ENCODE results near the gene GABRG3. TPM values are rescaled to one million over a fixed set of nuclear protein-coding genes. Genes with fewer than 3 reads are reported as not detected.

The GABRG3 gene
- polyA plus RNA-seq, 1 donor (not counting 4 experiments of a cell fraction or from before 2014, with no cell fraction given): not detected

DNA sequence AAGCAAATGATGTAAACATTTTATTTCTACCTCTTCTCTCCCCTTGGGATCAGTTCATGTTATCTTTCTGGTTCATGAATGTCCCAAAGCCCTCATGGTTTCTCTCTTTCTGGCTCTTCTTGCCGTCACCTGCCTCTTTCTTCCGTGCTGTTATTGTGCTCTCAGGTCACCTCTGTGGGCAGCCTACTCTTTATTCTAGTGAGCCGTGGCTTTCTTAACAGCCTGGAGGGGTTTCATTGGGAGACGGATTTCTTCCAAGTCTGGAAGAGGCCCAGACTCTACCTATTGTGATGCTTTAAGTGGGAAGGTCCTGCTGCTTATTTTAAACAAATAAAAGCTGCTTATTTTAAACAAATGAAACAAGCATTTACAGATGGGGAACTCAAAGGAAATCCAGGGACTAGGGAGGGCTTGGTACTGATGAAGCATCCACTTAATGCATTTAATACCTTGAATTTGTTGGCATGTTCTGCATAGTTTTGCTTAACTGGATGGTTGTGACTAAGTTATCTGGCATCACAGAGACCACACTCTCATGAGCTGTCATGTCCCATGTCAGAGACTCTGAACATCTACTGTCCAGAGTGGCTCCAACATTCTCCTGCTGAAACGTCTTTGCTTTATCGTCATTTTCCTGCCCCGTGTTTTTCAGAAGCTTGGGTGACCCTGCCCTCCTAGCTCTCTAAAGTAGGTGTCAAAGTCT, 443.3 kb downstream of the GABRG3 start:
- no peaks in the 10 kb centered on the region for H4K20me1 ChIP-seq (ENCODE audit: control insufficient read depth, extremely low read depth, insufficient read depth, low read length)
- TF ChIP-seq EZH2 (IDR thresholded peaks at IDR 0.05; ENCODE audit: low read length): no peak
- TF ChIP-seq, protein P1, sequence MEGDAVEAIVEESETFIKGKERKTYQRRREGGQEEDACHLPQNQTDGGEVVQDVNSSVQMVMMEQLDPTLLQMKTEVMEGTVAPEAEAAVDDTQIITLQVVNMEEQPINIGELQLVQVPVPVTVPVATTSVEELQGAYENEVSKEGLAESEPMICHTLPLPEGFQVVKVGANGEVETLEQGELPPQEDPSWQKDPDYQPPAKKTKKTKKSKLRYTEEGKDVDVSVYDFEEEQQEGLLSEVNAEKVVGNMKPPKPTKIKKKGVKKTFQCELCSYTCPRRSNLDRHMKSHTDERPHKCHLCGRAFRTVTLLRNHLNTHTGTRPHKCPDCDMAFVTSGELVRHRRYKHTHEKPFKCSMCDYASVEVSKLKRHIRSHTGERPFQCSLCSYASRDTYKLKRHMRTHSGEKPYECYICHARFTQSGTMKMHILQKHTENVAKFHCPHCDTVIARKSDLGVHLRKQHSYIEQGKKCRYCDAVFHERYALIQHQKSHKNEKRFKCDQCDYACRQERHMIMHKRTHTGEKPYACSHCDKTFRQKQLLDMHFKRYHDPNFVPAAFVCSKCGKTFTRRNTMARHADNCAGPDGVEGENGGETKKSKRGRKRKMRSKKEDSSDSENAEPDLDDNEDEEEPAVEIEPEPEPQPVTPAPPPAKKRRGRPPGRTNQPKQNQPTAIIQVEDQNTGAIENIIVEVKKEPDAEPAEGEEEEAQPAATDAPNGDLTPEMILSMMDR (optimal IDR thresholded peaks at IDR 0.05 in 1 of 3, IDR thresholded peaks at IDR 0.05 in 1 of 3, conservative IDR thresholded peaks at IDR 0.05 in 1 of 3; ENCODE audit: extremely low read depth in 1 of 3, insufficient read depth in 2 of 3, low read length in 3 of 3): no peak
- no peaks in the 10 kb centered on the region for H3K9me3 ChIP-seq (ENCODE audit: control insufficient read depth, low read depth, low read length)
- no peak overlapping the region for H3K27ac ChIP-seq (ENCODE audit: control insufficient read depth, insufficient read depth, low read length)
- FAIRE-seq (no peak), DNase-seq (ENCODE audit: low read depth, low spot score) (no peak)
- H3K4me3 ChIP-seq (ENCODE audit: control insufficient read depth in 2 of 3, extremely low read depth in 1 of 3, insufficient read depth in 2 of 3, low read depth in 1 of 3, low read length in 3 of 3): no peak overlapping the region
- H3K9me1 ChIP-seq (ENCODE audit: control insufficient read depth, extremely low read depth, insufficient read depth, low read length): no peaks in the 10 kb centered on the region
- no peak overlapping the region for H3K9ac ChIP-seq (ENCODE audit: control insufficient read depth, extremely low read depth, insufficient read depth, low read length)
- no peaks in the 10 kb centered on the region for H3K27me3 ChIP-seq (ENCODE audit: control insufficient read depth, extremely low read depth, insufficient read depth, low read length)
- no peak overlapping the region for H2AFZ ChIP-seq (ENCODE audit: control insufficient read depth, low read length)
- H3K79me2 ChIP-seq (ENCODE audit: control insufficient read depth, insufficient read depth, low read length): no peaks in the 10 kb centered on the region
- H3K4me1 ChIP-seq (ENCODE audit: control insufficient read depth, extremely low read depth, insufficient read depth, low read length): no peaks in the 10 kb centered on the region
- no peaks in the 10 kb centered on the region for H3K36me3 ChIP-seq (ENCODE audit: control insufficient read depth in 2 of 2, extremely low read depth in 1 of 2, insufficient read depth in 2 of 2, low read length in 2 of 2)
- H3K4me2 ChIP-seq (ENCODE audit: control insufficient read depth, extremely low read depth, insufficient read depth, low read depth, low read length): no peak overlapping the region
- dilution Hi-C loops (cut with MboI; ENCODE audit: extremely low pct_ligation_motif_present, low sequenced_read_pairs): no loop called here

DNA sequence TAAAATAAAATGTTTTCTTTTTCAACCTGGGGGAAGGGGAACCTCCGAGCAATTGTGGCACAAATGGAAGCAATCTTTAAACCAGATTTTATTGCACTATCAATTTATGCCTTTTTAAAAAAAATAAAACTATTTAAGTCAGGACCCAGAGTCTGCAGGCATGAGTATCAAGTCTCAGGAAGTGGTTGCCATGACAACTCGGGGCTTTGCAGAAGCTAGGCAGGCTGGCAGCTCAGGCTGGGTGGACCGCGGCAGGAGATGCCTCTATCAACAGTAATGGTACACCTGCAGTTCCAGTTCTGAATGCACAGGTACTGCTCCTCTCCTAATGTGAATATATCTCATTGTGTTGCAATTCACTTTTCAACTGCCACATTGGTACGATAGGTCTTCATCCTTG, 447.7 kb downstream of the GABRG3 start:
- no peak for FAIRE-seq
- no peak overlapping the region for H3K4me2 ChIP-seq (ENCODE audit: control insufficient read depth, extremely low read depth, insufficient read depth, low read depth, low read length)
- H3K9me1 ChIP-seq (ENCODE audit: control insufficient read depth, extremely low read depth, insufficient read depth, low read length): no peaks in the 10 kb centered on the region
- no peak overlapping the region for H3K4me3 ChIP-seq (ENCODE audit: control insufficient read depth in 2 of 3, extremely low read depth in 1 of 3, insufficient read depth in 2 of 3, low read depth in 1 of 3, low read length in 3 of 3)
- H3K27ac ChIP-seq (ENCODE audit: control insufficient read depth, insufficient read depth, low read length): no peak overlapping the region
- no peaks in the 10 kb centered on the region for H3K4me1 ChIP-seq (ENCODE audit: control insufficient read depth, extremely low read depth, insufficient read depth, low read length)
- no peaks in the 10 kb centered on the region for H3K9me3 ChIP-seq (ENCODE audit: control insufficient read depth, low read depth, low read length)
- H3K9ac ChIP-seq (ENCODE audit: control insufficient read depth, extremely low read depth, insufficient read depth, low read length): no peak overlapping the region
- no peaks in the 10 kb centered on the region for H3K79me2 ChIP-seq (ENCODE audit: control insufficient read depth, insufficient read depth, low read length)
- H2AFZ ChIP-seq (ENCODE audit: control insufficient read depth, low read length): no peak overlapping the region
- dilution Hi-C loops (cut with MboI; ENCODE audit: extremely low pct_ligation_motif_present, low sequenced_read_pairs): no loop called here
- no peak for DNase-seq (ENCODE audit: low read depth, low spot score)
- TF ChIP-seq EZH2 (IDR thresholded peaks at IDR 0.05; ENCODE audit: low read length): no peak
- TF ChIP-seq, protein P1 (optimal IDR thresholded peaks at IDR 0.05 in 1 of 3, IDR thresholded peaks at IDR 0.05 in 1 of 3, conservative IDR thresholded peaks at IDR 0.05 in 1 of 3; ENCODE audit: extremely low read depth in 1 of 3, insufficient read depth in 2 of 3, low read length in 3 of 3): no peak
- H3K27me3 ChIP-seq (ENCODE audit: control insufficient read depth, extremely low read depth, insufficient read depth, low read length): no peaks in the 10 kb centered on the region
- H3K36me3 ChIP-seq (ENCODE audit: control insufficient read depth in 2 of 2, extremely low read depth in 1 of 2, insufficient read depth in 2 of 2, low read length in 2 of 2): no peaks in the 10 kb centered on the region
- no peaks in the 10 kb centered on the region for H4K20me1 ChIP-seq (ENCODE audit: control insufficient read depth, extremely low read depth, insufficient read depth, low read length)
